ENCODE data around the gene PILRA.

PILRA gene

GRCh38 chr7:100411101-100411500 lies 37.8 kb downstream of the PILRA start:
- no peak for DNase-seq (ENCODE audit: low read depth in 2 of 2)

GRCh38 chr7:100413346-100413745 lies 40.1 kb downstream of the PILRA start:
- DNase-seq (ENCODE audit: low read depth in 2 of 2), result no peak

- no peak for DNase-seq (ENCODE audit: low read depth in 2 of 2)
Observed at GRCh38 chr7:100413889-100414288, 40.6 kb downstream of the PILRA start.

GRCh38 chr7:100415448-100415847 lies 42.2 kb downstream of the PILRA start:
- DNase-seq (ENCODE audit: low read depth in 2 of 2), result no peak

GRCh38 chr7:100418930-100419659 lies 45.8 kb downstream of the PILRA start:
- DNase-seq (ENCODE audit: low read depth in 2 of 2), result no peak

- DNase-seq (ENCODE audit: low read depth in 2 of 2), result no peak
Observed at GRCh38 chr7:100419660-100420226, 46.5 kb downstream of the PILRA start.

GRCh38 chr7:100423315-100423714 lies 50.0 kb downstream of the PILRA start:
- DNase-seq (ENCODE audit: low read depth in 2 of 2), result no peak

- DNase-seq (ENCODE audit: low read depth in 2 of 2), result no peak
Observed at GRCh38 chr7:100425347-100425746, 52.1 kb downstream of the PILRA start.

- no peak for DNase-seq (ENCODE audit: low read depth in 2 of 2)
Observed at GRCh38 chr7:100426516-100426915, 53.2 kb downstream of the PILRA start.

- no peak for DNase-seq (ENCODE audit: low read depth in 2 of 2)
Observed at GRCh38 chr7:100427762-100428198, 54.5 kb downstream of the PILRA start.

- DNase-seq (ENCODE audit: low read depth in 2 of 2), result peak; percentile 94 to 96
Observed at GRCh38 chr7:100428199-100428966, 55.1 kb downstream of the PILRA start, which contains the start of gene ZCWPW1. ZCWPW1 (minus strand) TSS chr7:100428703; CDS start chr7:100420649, 8,054 bp downstream.

- DNase-seq (ENCODE audit: low read depth in 2 of 2), result peak; percentile 100
Observed at GRCh38 chr7:100428967-100429636, 55.8 kb downstream of the PILRA start.

GRCh38 chr7:100429637-100430492 lies 56.6 kb downstream of the PILRA start, which contains the start of gene MEPCE:
MEPCE (plus strand) TSS chr7:100429831; CDS start chr7:100430019, 188 bp downstream.
- DNase-seq (ENCODE audit: low read depth in 2 of 2), result peak; percentile 97

GRCh38 chr7:100430493-100431285 lies 57.4 kb downstream of the PILRA start:
- DNase-seq (ENCODE audit: low read depth in 2 of 2), result no peak

GRCh38 chr7:100431286-100431735 lies 58.0 kb downstream of the PILRA start:
- DNase-seq (ENCODE audit: low read depth in 2 of 2), result no peak

- DNase-seq (ENCODE audit: low read depth in 2 of 2), result no peak
Observed at GRCh38 chr7:100432053-100432452, 58.8 kb downstream of the PILRA start.

GRCh38 chr7:100432621-100433275 lies 59.5 kb downstream of the PILRA start:
- no peak for DNase-seq (ENCODE audit: low read depth in 2 of 2)

- DNase-seq (ENCODE audit: low read depth in 2 of 2), result no peak
Observed at GRCh38 chr7:100433276-100433591, 59.9 kb downstream of the PILRA start.

GRCh38 chr7:100433592-100434296 lies 60.5 kb downstream of the PILRA start:
- DNase-seq (ENCODE audit: low read depth in 2 of 2), result no peak

Measured in activated CD4-positive, alpha-beta T cell treated with anti-CD3 and anti-CD28 coated beads for 24 hours (primary cell).